GM12878 (cell line): ENCODE data around the gene NR2F2. TPM values are rescaled to one million over a fixed set of nuclear protein-coding genes. Genes with fewer than 3 reads are reported as not detected.

Source experiments
- ATAC-seq: fragments of 200-7000 bp; cut with Tn5 transposase; 3 replicates; pipeline ENCODE4 v1.9.1; 2020; ENCODE audit warnings: mild to moderate bottlenecking, moderate library complexity
- BruUV-seq: library from RNA; stranded (reverse); fragments of 400-500 nt; replicated peaks from 2 replicates; lab custom pipeline; 2021; lab: Mats Ljungman, UMichigan
- CTCF ChIA-PET: fragments of 300-600 bp; sonication (Branson Sonifier 250); formaldehyde crosslinking; extraction: SDS; loops from one replicate; lab custom pipeline; 2021; ENCODE audit warnings: inconsistent platforms; lab: Yijun Ruan, JAX
- POLR2A ChIA-PET: fragments of 350-600 bp; formaldehyde crosslinking; extraction: SDS; loops from one replicate; lab custom pipeline; 2021; ENCODE audit warnings: inconsistent platforms; lab: Charles Lee
- RAD21 ChIA-PET: fragments of 300-600 bp; sonication (Branson Sonifier 250); formaldehyde crosslinking; loops from one replicate; lab custom pipeline; 2023; ENCODE audit warnings: antibody characterized with exemption; ENCODE audit not compliant: unreplicated experiment; lab: Charles Lee
- SMC1A ChIA-PET: fragments of 300-600 bp; sonication (Branson Sonifier 250); formaldehyde crosslinking; loops from one replicate; lab custom pipeline; 2023; ENCODE audit not compliant: unreplicated experiment, uncharacterized antibody; lab: Charles Lee
- DNase-seq: peaks from one replicate; pipeline ENCODE4 v3.0.0-alpha.2; 2011; ENCODE audit warnings: low read depth, low spot score
- FAIRE-seq: peaks from 3 replicates; lab custom pipeline; 2011; peaks lifted over from hg19 to GRCh38; lab: Jason Lieb, UNC
- H2AFZ ChIP-seq: 2 replicates; pipeline ENCODE4 v1.6.0; 2011; ENCODE audit warnings: low read depth, low read length, control low read depth; ENCODE audit not compliant: control insufficient read depth
- H3K27ac ChIP-seq: 2 replicates; pipeline ENCODE4 v1.5.1; 2011; ENCODE audit warnings: control low read depth; ENCODE audit not compliant: control insufficient read depth, insufficient read depth
- H3K27me3 ChIP-seq, 2 experiments: replicated peaks in 1 of 2; 2 replicates each; pipeline versions ENCODE4 v1.6.0 to v1.6.1; 2011; ENCODE audit warnings: low read length in 1 of 2; ENCODE audit not compliant: control insufficient read depth in 2 of 2, insufficient read depth in 2 of 2
- H3K36me3 ChIP-seq, 2 experiments: 2 replicates each; pipeline ENCODE4 v1.5.1; 2011; ENCODE audit warnings: low read length in 1 of 2; ENCODE audit not compliant: control insufficient read depth in 2 of 2, insufficient read depth in 2 of 2
- H3K4me1 ChIP-seq: 2 replicates; pipeline ENCODE4 v1.6.1; 2011; ENCODE audit warnings: mild to moderate bottlenecking, low read length, moderate library complexity, mixed read lengths; ENCODE audit not compliant: control insufficient read depth, insufficient read depth
- H3K4me2 ChIP-seq: 2 replicates; pipeline ENCODE4 v1.6.0; 2011; ENCODE audit warnings: control low read depth; ENCODE audit not compliant: control insufficient read depth, insufficient read depth
- H3K4me3 ChIP-seq: fragments of 200-600 bp; sonication (generic); 2 replicates; pipeline ENCODE4 v1.5.1; 2016
- H3K79me2 ChIP-seq: 2 replicates; pipeline ENCODE4 v1.6.0; 2011; ENCODE audit warnings: low read length; ENCODE audit not compliant: control insufficient read depth, insufficient read depth
- H3K9ac ChIP-seq: 2 replicates; pipeline ENCODE4 v1.8.0; 2011; ENCODE audit warnings: low read length, control low read depth, mixed read lengths; ENCODE audit not compliant: control insufficient read depth, insufficient read depth
- H3K9me3 ChIP-seq: replicated peaks from 3 replicates; pipeline ENCODE4 v1.5.1; 2011; ENCODE audit warnings: mild to moderate bottlenecking, low read length; ENCODE audit not compliant: control insufficient read depth, insufficient read depth
- H4K20me1 ChIP-seq: 2 replicates; pipeline ENCODE4 v1.6.0; 2011; ENCODE audit not compliant: control insufficient read depth, insufficient read depth
- ASH2L ChIP-seq: fragments of 300-600, 200-600 bp; sonication (generic); IDR thresholded peaks from 2 replicates; pipeline ENCODE4 v1.6.1; 2017; ENCODE audit warnings: low read depth, mild to moderate bottlenecking, borderline replicate concordance
- GABPA ChIP-seq: IDR thresholded peaks from 2 replicates; pipeline ENCODE4 v1.6.1; 2014; ENCODE audit warnings: antibody characterized with exemption, low read depth, mild to moderate bottlenecking, inconsistent platforms
- MLLT1 ChIP-seq: fragments of 450-650 bp; IDR thresholded peaks from 2 replicates; pipeline ENCODE4 v1.6.1; 2016; ENCODE audit warnings: mild to moderate bottlenecking
- MYC ChIP-seq: IDR thresholded peaks from 2 replicates; pipeline ENCODE4 v1.6.1; 2011; ENCODE audit warnings: mild to moderate bottlenecking, low read length, moderate library complexity, inconsistent platforms; ENCODE audit not compliant: insufficient read depth, insufficient replicate concordance, insufficient read length, severe bottlenecking
- POU2F2 ChIP-seq: IDR thresholded peaks from 3 replicates; pipeline ENCODE4 v1.6.1; 2011; ENCODE audit warnings: low read depth, mild to moderate bottlenecking, low read length, borderline replicate concordance
- RB1 ChIP-seq: fragments of 450-650 bp; formaldehyde crosslinking; IDR thresholded peaks from 2 replicates; pipeline ENCODE4 v1.6.1; 2017; ENCODE audit warnings: mild to moderate bottlenecking, borderline replicate concordance
- RELA ChIP-seq: fragments of 450-650 bp; IDR thresholded peaks from 2 replicates; pipeline ENCODE4 v1.8.0; 2014; ENCODE audit warnings: borderline replicate concordance; ENCODE audit not compliant: partially characterized antibody
- SMAD1 ChIP-seq: fragments of 450-650 bp; IDR thresholded peaks from 2 replicates; pipeline ENCODE4 v1.6.1; 2018; ENCODE audit warnings: mild to moderate bottlenecking, low read depth; ENCODE audit not compliant: partially characterized antibody
- STAT3 ChIP-seq: IDR thresholded peaks from 2 replicates; pipeline ENCODE4 v1.6.1; 2011; ENCODE audit warnings: low read depth, low read length, improper control_type of control experiment
- WGBS: methylation state at CpG from one replicate; pipeline ENCODE4 v1.1.6; 2016; ENCODE audit warnings: low lambda C conversion rate; ENCODE audit not compliant: insufficient replicate concordance, insufficient coverage; ENCODE audit errors: missing lambda C conversion rate; 5-methylcytosine and 5-hydroxymethylcytosine counted together
- in situ Hi-C: fragments of 300-500 bp; cut with MboI; formaldehyde crosslinking; loops from 9 replicates; pipeline ENCODE4 v1.14.3; 2018; ENCODE audit warnings: mixed read lengths
- intact Hi-C: fragments of 100-400 bp; cut with micrococcal nuclease; formaldehyde crosslinking; loops from one replicate; pipeline ENCODE4 v1.14.2; 2022; ENCODE audit not compliant: unreplicated experiment
- polyA plus RNA-seq, 11 experiments: library from polyadenylated mRNA; depleted of rRNA in 4 of 11; unstranded in 6 of 11; stranded (reverse) in 5 of 11; fragments of >200 nt; fragmentation: Nextera tagmentation in 4 of 11; fragmentation: Illumina TruSeq in 1 of 11; extraction: Ambion mirVana in 4 of 11; extraction: Trizol in 1 of 11; gene quantifications; 1 replicate in 1 of 11; 2 replicates in 10 of 11; pipeline versions ENCODE4 v1.2.1 to v1.2.3, GENCODE V29; 2011 to 2016; ENCODE audit warnings: inconsistent platforms in 2 of 11, missing spikeins in 2 of 11, low read depth in 1 of 11
- total RNA-seq, 4 experiments: library from RNA; depleted of rRNA in 3 of 4; stranded (reverse); fragments of >200 nt in 3 of 4; fragmentation: Illumina TruSeq in 1 of 4; extraction: Trizol in 1 of 4; gene quantifications; 2 replicates each; pipeline versions ENCODE4 v1.2.1 to v1.2.3, GENCODE V29; 2013 to 2021

The NR2F2 gene
- total and polyA plus RNA-seq, 10 of the 15 experiments (the other 5 are each of a cell fraction or from before 2014, with no cell fraction given), result 1.1 to 10.1 (median 3.2) TPM

- TF ChIP-seq RELA (no peak), MLLT1 (no peak), ASH2L (no peak), POU2F2 (no peak), GABPA (no peak), MYC (no peak), STAT3 (no peak), SMAD1 (no peak)
- TF ChIP-seq, all 136 proteins: peak for 0
Measured at GRCh38 chr15:96328181-96328876, 2.2 kb upstream of the NR2F2 start (continued).

DNA sequence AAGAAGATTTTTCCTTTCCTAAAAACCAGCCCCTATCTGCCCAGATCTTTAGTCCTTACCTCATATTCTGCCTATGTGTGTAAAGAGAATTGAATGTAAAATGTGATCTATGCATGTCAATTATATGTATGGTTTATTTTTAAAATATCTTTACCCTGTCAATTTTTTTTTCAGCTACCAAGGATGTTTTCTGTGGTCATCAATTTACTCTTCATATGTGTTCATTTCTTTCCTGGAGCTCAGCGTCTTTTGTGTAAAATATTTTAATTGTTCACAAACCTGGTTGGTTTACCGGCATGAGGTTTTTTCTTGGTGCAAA is 1.7 kb upstream of the NR2F2 start:
- H3K4me1 ChIP-seq, result peaks cover 6% of the 10 kb centered on the region; the same call in 1 of the 2 replicates
- BruUV-seq, result no TSS peak
- H3K4me2 ChIP-seq, result no peak overlapping the region
- H2AFZ ChIP-seq, result no peak overlapping the region
- TF ChIP-seq RB1, result no peak
- TF ChIP-seq, all 136 proteins: peak for 0
- no peak overlapping the region for H3K4me3 ChIP-seq
- CTCF ChIA-PET, result interaction anchor here (0.7 to 7.2 kb wide), 12 partner anchors 9 to 1427 kb away, joined by 3 to 212 read pairs (median 26); no protein-coding TSS in a partner anchor
- no peak for DNase-seq
- no peaks in the 10 kb centered on the region for H4K20me1 ChIP-seq
- in situ Hi-C loops (loop anchor here (10.0 kb wide), 1 partner anchor 906 kb away; no protein-coding TSS in a partner anchor), intact Hi-C loops (loop anchor here (5.0 kb wide), 7 partner anchors 67 to 908 kb away; no protein-coding TSS in a partner anchor)
- H3K79me2 ChIP-seq, result no peaks in the 10 kb centered on the region; the same call in 1 of the 2 replicates
- 17% methylated on average over 2 of the region's 2 CpGs for WGBS
- ATAC-seq, result no peak
- no peaks in the 10 kb centered on the region; the same call in 2 of the 3 replicates for H3K9me3 ChIP-seq
- H3K27me3 ChIP-seq, result peaks cover 0 to 19% of the 10 kb centered on the region in 2 experiments; a peak in 1 of 4 replicates
- H3K9ac ChIP-seq, result no peak overlapping the region
- no peaks in the 10 kb centered on the region for H3K36me3 ChIP-seq
- POLR2A ChIA-PET, result interaction anchor here (0.6 to 7.4 kb wide), 7 partner anchors 13 to 698 kb away, joined by 3 to 163 read pairs (median 4); no protein-coding TSS in a partner anchor
- no peak overlapping the region for H3K27ac ChIP-seq
- RAD21 ChIA-PET, result interaction anchor here (0.6 to 7.6 kb wide), 16 partner anchors 7 to 1069 kb away, joined by 3 to 252 read pairs (median 15); no protein-coding TSS in a partner anchor
- no peak for FAIRE-seq
- SMC1A ChIA-PET, result interaction anchor here (0.7 to 7.4 kb wide), 18 partner anchors 7 to 1041 kb away, joined by 3 to 105 read pairs (median 10); no protein-coding TSS in a partner anchor
